ENCODE measurements around the gene C2CD4C. TPM values are rescaled to one million over a fixed set of nuclear protein-coding genes. Genes with fewer than 3 reads are reported as not detected.
A peak's percentile ranks its signal among the peaks of the same experiment; 100 is the strongest.

Gene C2CD4C
- total RNA-seq, 1 experiment from 2014 or later, result 14.6 TPM

DNA sequence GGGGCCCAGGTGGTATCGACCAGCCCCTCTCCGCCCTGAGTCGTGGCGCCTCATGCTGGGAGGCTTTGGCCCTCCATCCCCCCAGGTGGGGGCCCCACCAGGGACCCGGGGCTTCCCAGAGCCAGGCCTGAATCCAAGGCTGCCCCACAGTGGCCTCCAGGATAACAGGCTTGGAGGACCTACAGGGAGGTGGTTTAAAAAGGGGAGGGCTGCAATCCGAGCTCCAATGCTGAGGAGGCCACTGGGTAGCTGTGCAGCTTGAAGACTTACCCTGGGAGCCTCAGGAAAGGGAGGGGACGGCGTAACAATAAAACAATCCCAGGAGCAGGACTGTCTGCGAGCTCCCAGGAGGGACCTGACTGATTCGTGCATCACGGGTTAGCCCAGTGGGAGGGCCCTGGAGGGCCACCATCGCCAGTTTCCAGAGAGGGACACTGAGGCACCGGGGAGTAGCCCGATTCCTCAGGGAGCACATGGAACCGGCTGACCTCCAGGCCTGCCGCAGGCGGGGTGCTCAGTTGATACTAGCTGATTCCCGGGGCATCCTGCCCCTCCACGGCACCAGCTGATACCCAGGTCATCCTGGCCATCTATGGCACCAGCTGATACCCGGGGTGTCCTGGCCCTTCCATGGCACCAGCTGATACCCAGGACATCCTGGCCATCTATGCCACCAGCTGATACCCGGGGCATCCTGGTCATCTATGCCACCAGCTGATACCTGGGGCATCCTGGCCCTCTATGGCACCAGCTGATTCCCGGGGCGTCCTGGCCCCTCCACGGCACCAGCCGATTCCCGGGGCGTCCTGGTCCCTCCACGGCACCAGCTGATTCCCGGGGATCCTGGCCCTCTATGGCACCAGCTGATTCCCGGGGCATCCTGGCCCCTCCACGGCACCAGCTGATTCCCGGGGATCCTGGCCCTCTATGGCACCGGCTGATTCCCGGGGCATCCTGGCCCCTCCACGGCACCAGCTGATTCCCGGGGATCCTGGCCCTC is 3.7 kb upstream of the C2CD4C start:
- Histone ChIP-seq H3K79me2 (ENCODE audit: insufficient read depth, low read length) (no peaks in the 10 kb centered on the region), H3K9ac (ENCODE audit: extremely low read depth, insufficient read length, low read length) (no peak overlapping the region), H2AFZ (ENCODE audit: low read length) (no peak overlapping the region), H3K14ac (ENCODE audit: insufficient read depth, low read length) (no peak overlapping the region; the same call in 1 of the 2 replicates), H2BK20ac (ENCODE audit: low read depth, low read length, poor library complexity, severe bottlenecking) (no peak overlapping the region), H2BK120ac (ENCODE audit: low read depth, low read length, poor library complexity, severe bottlenecking) (no peak overlapping the region), H3K27me3 (ENCODE audit: insufficient read depth, low read length) (no peaks in the 10 kb centered on the region; the same call in 1 of the 2 replicates), H3K56ac (ENCODE audit: insufficient read length, low read depth, low read length) (no peak overlapping the region), H4K8ac (replicated peaks; ENCODE audit: insufficient read length, low read depth, low read length) (no peak overlapping the region), H2BK5ac (ENCODE audit: insufficient read length, low read length) (no peak overlapping the region), H2BK12ac (ENCODE audit: insufficient read length, low read depth, low read length) (no peak overlapping the region), H3K4me1 (ENCODE audit: insufficient read depth, low read length) (no peaks in the 10 kb centered on the region; the same call in 1 of the 2 replicates), H3K23me2 (ENCODE audit: insufficient read length, low read depth, low read length, poor library complexity, severe bottlenecking) (peaks cover 5% of the 10 kb centered on the region), H2AK5ac (ENCODE audit: insufficient read length, low read length) (no peak overlapping the region), H3K4ac (ENCODE audit: low read depth, low read length) (no peak overlapping the region), H3K18ac (ENCODE audit: insufficient read length, low read depth, low read length) (no peak overlapping the region), H3K23ac (ENCODE audit: insufficient read length, low read depth, low read length) (no peak overlapping the region), H3K9me3 (ENCODE audit: control insufficient read depth, low read depth, low read length) (no peaks in the 10 kb centered on the region), H3K79me1 (ENCODE audit: insufficient read depth, low read depth, low read length, poor library complexity, severe bottlenecking) (no peaks in the 10 kb centered on the region), H4K91ac (ENCODE audit: insufficient read length, low read depth, low read length) (no peak overlapping the region), H3T11ph (ENCODE audit: low read length) (no peak overlapping the region), H2BK15ac (ENCODE audit: low read depth, low read length) (no peak overlapping the region), H4K20me1 (ENCODE audit: control insufficient read depth, insufficient read depth, insufficient read length) (no peaks in the 10 kb centered on the region), H3K27ac (ENCODE audit: insufficient read length, low read depth, low read length) (no peak overlapping the region), H4K5ac (ENCODE audit: insufficient read length, low read depth, low read length) (no peak overlapping the region), H3K4me2 (ENCODE audit: insufficient read depth, insufficient read length, low read length) (no peak overlapping the region)
- TF ChIP-seq, protein P1, sequence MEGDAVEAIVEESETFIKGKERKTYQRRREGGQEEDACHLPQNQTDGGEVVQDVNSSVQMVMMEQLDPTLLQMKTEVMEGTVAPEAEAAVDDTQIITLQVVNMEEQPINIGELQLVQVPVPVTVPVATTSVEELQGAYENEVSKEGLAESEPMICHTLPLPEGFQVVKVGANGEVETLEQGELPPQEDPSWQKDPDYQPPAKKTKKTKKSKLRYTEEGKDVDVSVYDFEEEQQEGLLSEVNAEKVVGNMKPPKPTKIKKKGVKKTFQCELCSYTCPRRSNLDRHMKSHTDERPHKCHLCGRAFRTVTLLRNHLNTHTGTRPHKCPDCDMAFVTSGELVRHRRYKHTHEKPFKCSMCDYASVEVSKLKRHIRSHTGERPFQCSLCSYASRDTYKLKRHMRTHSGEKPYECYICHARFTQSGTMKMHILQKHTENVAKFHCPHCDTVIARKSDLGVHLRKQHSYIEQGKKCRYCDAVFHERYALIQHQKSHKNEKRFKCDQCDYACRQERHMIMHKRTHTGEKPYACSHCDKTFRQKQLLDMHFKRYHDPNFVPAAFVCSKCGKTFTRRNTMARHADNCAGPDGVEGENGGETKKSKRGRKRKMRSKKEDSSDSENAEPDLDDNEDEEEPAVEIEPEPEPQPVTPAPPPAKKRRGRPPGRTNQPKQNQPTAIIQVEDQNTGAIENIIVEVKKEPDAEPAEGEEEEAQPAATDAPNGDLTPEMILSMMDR (conservative IDR thresholded peaks at IDR 0.05), result peak; percentile 36; the same call in 1 of the 3 replicates
- WGBS (ENCODE audit: extremely low coverage, insufficient read length, low lambda C conversion rate), result no CpG with 5 or more reads among the region's 36 CpGs
- H3K4me1 Mint-ChIP-seq, result peaks cover 14 to 20% of the 10 kb centered on the region in 2 experiments
- H3K9me3 Mint-ChIP-seq, result no peaks in the 10 kb centered on the region
- DNase-seq, result peak; percentile 70
- no peaks in the 10 kb centered on the region for H3K36me3 Mint-ChIP-seq (ENCODE audit: insufficient read depth in 1 of 3, low read depth in 3 of 3)
- H3K27me3 Mint-ChIP-seq (ENCODE audit: low read depth), result peaks cover 20% of the 10 kb centered on the region
- H3K4me3 Mint-ChIP-seq, result no peak overlapping the region
- H3K27ac Mint-ChIP-seq, result no peak overlapping the region
